ENCODE data around the gene RFPL3.

DNA sequence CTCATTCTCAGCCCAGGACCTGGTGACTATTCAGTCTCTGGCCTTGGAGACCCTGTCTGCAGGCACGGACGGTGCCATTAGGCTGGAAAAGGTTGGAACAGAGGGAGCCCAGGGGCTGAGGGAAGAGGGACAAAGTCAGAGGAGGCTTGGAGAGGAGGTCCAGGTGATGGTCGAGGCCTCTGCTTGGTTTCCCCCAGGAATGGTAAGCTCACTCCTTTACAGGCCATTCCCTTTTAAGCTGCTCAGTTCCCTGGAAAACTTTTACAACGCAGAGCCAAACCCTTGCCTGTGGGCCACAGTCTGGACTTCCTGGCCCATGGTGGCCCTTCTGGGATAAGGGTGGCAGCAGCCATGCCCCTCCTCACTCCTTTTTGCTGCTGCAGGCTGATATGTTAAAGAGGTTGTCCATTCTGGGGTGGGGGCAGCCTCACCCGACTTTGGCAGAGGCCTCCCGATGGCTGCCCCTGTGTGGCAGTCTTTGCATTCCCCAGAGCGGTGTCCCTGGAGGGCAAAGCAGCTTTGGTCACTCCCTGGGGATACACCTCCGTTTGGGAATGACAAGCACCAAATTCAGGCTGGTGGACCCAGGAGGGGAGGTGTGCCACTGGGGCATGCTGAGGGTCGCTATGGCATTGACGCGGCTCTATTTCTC is 34.0 kb upstream of the RFPL3 start:
- TF ChIP-seq, protein P1, sequence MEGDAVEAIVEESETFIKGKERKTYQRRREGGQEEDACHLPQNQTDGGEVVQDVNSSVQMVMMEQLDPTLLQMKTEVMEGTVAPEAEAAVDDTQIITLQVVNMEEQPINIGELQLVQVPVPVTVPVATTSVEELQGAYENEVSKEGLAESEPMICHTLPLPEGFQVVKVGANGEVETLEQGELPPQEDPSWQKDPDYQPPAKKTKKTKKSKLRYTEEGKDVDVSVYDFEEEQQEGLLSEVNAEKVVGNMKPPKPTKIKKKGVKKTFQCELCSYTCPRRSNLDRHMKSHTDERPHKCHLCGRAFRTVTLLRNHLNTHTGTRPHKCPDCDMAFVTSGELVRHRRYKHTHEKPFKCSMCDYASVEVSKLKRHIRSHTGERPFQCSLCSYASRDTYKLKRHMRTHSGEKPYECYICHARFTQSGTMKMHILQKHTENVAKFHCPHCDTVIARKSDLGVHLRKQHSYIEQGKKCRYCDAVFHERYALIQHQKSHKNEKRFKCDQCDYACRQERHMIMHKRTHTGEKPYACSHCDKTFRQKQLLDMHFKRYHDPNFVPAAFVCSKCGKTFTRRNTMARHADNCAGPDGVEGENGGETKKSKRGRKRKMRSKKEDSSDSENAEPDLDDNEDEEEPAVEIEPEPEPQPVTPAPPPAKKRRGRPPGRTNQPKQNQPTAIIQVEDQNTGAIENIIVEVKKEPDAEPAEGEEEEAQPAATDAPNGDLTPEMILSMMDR (IDR thresholded peaks at IDR 0.05; ENCODE audit: insufficient read depth, low read length): no peak
- no peak for TF ChIP-seq POLR2AphosphoS5 (IDR thresholded peaks at IDR 0.05; ENCODE audit: low read depth)
